ENCODE measurements around the gene SYVN1. TPM values are rescaled to one million over a fixed set of nuclear protein-coding genes. Genes with fewer than 3 reads are reported as not detected.
"Not testable (repeated sequence)": the region's sequence is repeated elsewhere in the genome, so short reads cannot be mapped to it uniquely, and the experiment has no call there.

The SYVN1 gene
- total and polyA plus RNA-seq, 7 donors = 5.1 to 43.5 (median 17.3) TPM

GRCh38 chr11:65156256-65156655 lies 21.9 kb upstream of the SYVN1 start:
- no peaks in the 10 kb centered on the region for H3K36me3 ChIP-seq
- TF ChIP-seq POLR2A (IDR thresholded peaks at IDR 0.05) (no peak), EP300 (IDR thresholded peaks at IDR 0.05) (no peak), POLR2AphosphoS5 (IDR thresholded peaks at IDR 0.05) (no peak), CTCF (IDR thresholded peaks at IDR 0.05) (no peak)
- H3K27me3 ChIP-seq = no peaks in the 10 kb centered on the region
- no peaks in the 10 kb centered on the region for H3K9me3 ChIP-seq
- DNase-seq = no peak
- WGBS, 2 donors = 93 to 95% methylated on average over 3 of the region's 3 CpGs
- no peak overlapping the region for H3K27ac ChIP-seq
- H3K4me1 ChIP-seq = no peaks in the 10 kb centered on the region
- no peak overlapping the region for H3K4me3 ChIP-seq
- intact Hi-C loops (cut with DNase I) = no loop called here

- no peak for DNase-seq
- H3K27ac ChIP-seq = peak overlapping the region in 1 of 4 donors; percentile 27
- intact Hi-C loops (cut with DNase I) = no loop called here
- no peaks in the 10 kb centered on the region for H3K27me3 ChIP-seq
- WGBS, 2 donors = 63 to 68% methylated on average over 2 of the region's 2 CpGs
- no peaks in the 10 kb centered on the region for H3K36me3 ChIP-seq
- TF ChIP-seq CTCF (IDR thresholded peaks at IDR 0.05) (no peak), POLR2AphosphoS5 (IDR thresholded peaks at IDR 0.05) (no peak), POLR2A (IDR thresholded peaks at IDR 0.05) (no peak), EP300 (IDR thresholded peaks at IDR 0.05) (no peak)
- no peak overlapping the region for H3K4me3 ChIP-seq
- peaks cover 0 to 13% (median 4%) of the 10 kb centered on the region in 4 donors for H3K4me1 ChIP-seq
- H3K9me3 ChIP-seq = no peaks in the 10 kb centered on the region
These were observed 17.8 kb upstream of the SYVN1 start for GRCh38 chr11:65152122-65152521.

GRCh38 chr11:65151331-65151899 lies 17.1 kb upstream of the SYVN1 start:
- Histone ChIP-seq H3K4me3 (no peak overlapping the region), H3K36me3 (no peaks in the 10 kb centered on the region), H3K4me1 (peaks cover 0 to 13% (median 4%) of the 10 kb centered on the region in 4 donors), H3K9me3 (no peaks in the 10 kb centered on the region), H3K27me3 (peaks cover 0 to 4% (median 0%) of the 10 kb centered on the region in 3 donors), H3K27ac (peak overlapping the region in 3 of 4 donors; percentile 7 to 65 (median 28))
- intact Hi-C loops (cut with DNase I) = no loop called here
- 64 to 75% methylated on average over 3 of the region's 3 CpGs for whole genome bisulfite sequencing, 2 donors
- no peak for DNase-seq
- TF ChIP-seq EP300 (IDR thresholded peaks at IDR 0.05) (no peak), CTCF (IDR thresholded peaks at IDR 0.05) (no peak), POLR2A (IDR thresholded peaks at IDR 0.05) (no peak), POLR2AphosphoS5 (IDR thresholded peaks at IDR 0.05) (no peak)

GRCh38 chr11:65150509-65151299 lies 16.4 kb upstream of the SYVN1 start:
- Histone ChIP-seq H3K27me3 (peaks cover 0 to 4% (median 0%) of the 10 kb centered on the region in 3 donors), H3K4me3 (no peak overlapping the region), H3K9me3 (no peaks in the 10 kb centered on the region), H3K27ac (peak overlapping the region; percentile 7 to 65 (median 40)), H3K36me3 (no peaks in the 10 kb centered on the region), H3K4me1 (peaks cover 0 to 13% (median 4%) of the 10 kb centered on the region in 4 donors)
- DNase-seq = peak; percentile 90
- no peak for TF ChIP-seq EP300 (IDR thresholded peaks at IDR 0.05)
- no peak for TF ChIP-seq CTCF (IDR thresholded peaks at IDR 0.05)
- TF ChIP-seq POLR2A (IDR thresholded peaks at IDR 0.05) = no peak
- TF ChIP-seq POLR2AphosphoS5 (IDR thresholded peaks at IDR 0.05) = no peak
- intact Hi-C loops (cut with DNase I) = no loop called here
- WGBS, 2 donors = 17 to 29% methylated on average over 12 of the region's 12 CpGs

GRCh38 chr11:65150131-65150508 lies 15.8 kb upstream of the SYVN1 start:
- Histone ChIP-seq H3K4me1 (peaks cover 0 to 13% (median 4%) of the 10 kb centered on the region in 4 donors), H3K27ac (peak overlapping the region in 3 of 4 donors; percentile 28 to 65 (median 51))
- H3K36me3 ChIP-seq; intact Hi-C loops (cut with DNase I); H3K4me3 ChIP-seq; H3K27me3 ChIP-seq; H3K9me3 ChIP-seq; DNase-seq: not testable (repeated sequence)
- 77 to 84% methylated on average over 10 of the region's 10 CpGs for WGBS, 2 donors
